Stimulated activated CD8-positive, alpha-beta memory T cell treated with anti-CD3 and anti-CD28 coated beads, Interleukin-2, amount 100 ng/mL, for 48 hours (primary cell): ENCODE data around the gene GBX2.
"Not testable (repeated sequence)": the region's sequence is repeated elsewhere in the genome, so short reads cannot be mapped to it uniquely, and the experiment has no call there.

Source experiments
- DNase-seq, 2 donors: peaks; one replicate each; pipeline ENCODE4 v3.0.0-alpha.2; 2020; ENCODE audit warnings: low read depth in 2 of 2

The GBX2 gene

GRCh38 chr2:236156095-236156859 lies 11.9 kb downstream of the GBX2 start:
- no peak for DNase-seq

GRCh38 chr2:236155406-236155805 lies 12.8 kb downstream of the GBX2 start:
- no peak for DNase-seq

- DNase-seq, result no peak
These were observed 21.8 kb downstream of the GBX2 start for GRCh38 chr2:236146436-236146835.

GRCh38 chr2:236143811-236144210 lies 24.4 kb downstream of the GBX2 start:
- DNase-seq, result no peak

GRCh38 chr2:236141616-236142015 lies 26.6 kb downstream of the GBX2 start:
- DNase-seq, result not testable (repeated sequence)

- DNase-seq, result no peak
These were observed 31.1 kb downstream of the GBX2 start for GRCh38 chr2:236137066-236137465.

GRCh38 chr2:236136538-236136937 lies 31.6 kb downstream of the GBX2 start:
- no peak for DNase-seq

- DNase-seq, result no peak
These were observed 34.7 kb downstream of the GBX2 start for GRCh38 chr2:236133410-236134012.

GRCh38 chr2:236131073-236131692 lies 37.0 kb downstream of the GBX2 start:
- DNase-seq, result no peak

- no peak for DNase-seq
These were observed 37.7 kb downstream of the GBX2 start for GRCh38 chr2:236130349-236130998.

GRCh38 chr2:236129935-236130334 lies 38.3 kb downstream of the GBX2 start:
- DNase-seq, result no peak

GRCh38 chr2:236128321-236128720 lies 39.9 kb downstream of the GBX2 start:
- no peak for DNase-seq

- DNase-seq, result no peak
These were observed 41.2 kb downstream of the GBX2 start for GRCh38 chr2:236127010-236127409.

GRCh38 chr2:236125541-236125940 lies 42.6 kb downstream of the GBX2 start:
- no peak for DNase-seq

GRCh38 chr2:236124182-236124893 lies 43.8 kb downstream of the GBX2 start:
- no peak for DNase-seq

- DNase-seq, result no peak
These were observed 44.5 kb downstream of the GBX2 start for GRCh38 chr2:236123716-236124115.

GRCh38 chr2:236122236-236122635 lies 46.0 kb downstream of the GBX2 start:
- no peak for DNase-seq

- no peak for DNase-seq
These were observed 46.6 kb downstream of the GBX2 start for GRCh38 chr2:236121546-236121945.

GRCh38 chr2:236120829-236121228 lies 47.4 kb downstream of the GBX2 start:
- DNase-seq, result no peak

- no peak for DNase-seq
These were observed 48.0 kb downstream of the GBX2 start for GRCh38 chr2:236120141-236120601.

- DNase-seq, result no peak
These were observed 48.7 kb downstream of the GBX2 start for GRCh38 chr2:236119476-236119875.

GRCh38 chr2:236119003-236119402 lies 49.2 kb downstream of the GBX2 start:
- DNase-seq, result no peak
